Right atrium auricular region (tissue), 2 donors: ENCODE measurements around the gene BACH2. TPM values are rescaled to one million over a fixed set of nuclear protein-coding genes. Genes with fewer than 3 reads are reported as not detected.

Experiments used
- DNase-seq: peaks from one replicate; pipeline ENCODE4 v3.0.0-alpha.2; 2019; ENCODE audit warnings: low spot score
- H3K27ac ChIP-seq, 2 donors: fragments of 200-600 bp; sonication (generic); 1 replicate in 1 of 2; 2 replicates in 1 of 2; pipeline ENCODE4 v1.5.1; 2016 to 2019
- H3K27me3 ChIP-seq, 2 donors: fragments of 200-600 bp; sonication (generic); one replicate each; pipeline versions ENCODE4 v1.5.1 to v1.6.0; 2017 to 2019
- H3K36me3 ChIP-seq: fragments of 200-600 bp; sonication (generic); one replicate; pipeline ENCODE4 v1.5.1; 2016
- H3K4me1 ChIP-seq, 2 donors: fragments of 200-600 bp; sonication (generic); one replicate each; pipeline versions ENCODE4 v1.5.1 to v1.6.0; 2017 to 2019
- H3K4me3 ChIP-seq, 2 donors: fragments of 200-600 bp; sonication (generic); 1 replicate in 1 of 2; 2 replicates in 1 of 2; pipeline ENCODE4 v1.5.1; 2017 to 2019; ENCODE audit warnings: mild to moderate bottlenecking in 1 of 2, moderate library complexity in 1 of 2
- H3K9me3 ChIP-seq, 2 donors: fragments of 200-600 bp; sonication (generic); one replicate each; pipeline ENCODE4 v1.5.1; 2019
- CTCF ChIP-seq, 2 donors: fragments of 200-600 bp; sonication (generic); IDR thresholded peaks; one replicate each; pipeline ENCODE4 v1.5.1; 2019; ENCODE audit warnings: antibody characterized with exemption in 2 of 2
- total RNA-seq, 2 donors: library from RNA; depleted of rRNA; stranded (reverse); fragments of >200 nt; gene quantifications; one replicate each; pipeline ENCODE4 v1.1.0, GENCODE V29; 2016

The BACH2 gene
- total RNA-seq, 2 donors from 2014 or later, result 0.82 to 2.2 TPM

- TF ChIP-seq CTCF (IDR thresholded peaks at IDR 0.05), result no peak
- Histone ChIP-seq H3K4me3 (no peak overlapping the region), H3K27ac (no peak overlapping the region), H3K4me1 (no peaks in the 10 kb centered on the region), H3K9me3 (no peaks in the 10 kb centered on the region), H3K36me3 (no peaks in the 10 kb centered on the region), H3K27me3 (no peaks in the 10 kb centered on the region)
- no peak for DNase-seq
Observed at GRCh38 chr6:90074161-90074850, 222.3 kb downstream of the BACH2 start.

GRCh38 chr6:90072935-90073464, 223.6 kb downstream of the BACH2 start:
- H3K4me3 ChIP-seq, result no peak overlapping the region
- H3K27ac ChIP-seq, result no peak overlapping the region
- no peaks in the 10 kb centered on the region for H3K36me3 ChIP-seq
- H3K4me1 ChIP-seq, result no peaks in the 10 kb centered on the region
- no peaks in the 10 kb centered on the region for H3K27me3 ChIP-seq
- no peak for DNase-seq
- TF ChIP-seq CTCF (IDR thresholded peaks at IDR 0.05), result no peak
- H3K9me3 ChIP-seq, result no peaks in the 10 kb centered on the region

- no peak overlapping the region for H3K27ac ChIP-seq
- no peak for DNase-seq
- no peaks in the 10 kb centered on the region for H3K27me3 ChIP-seq
- TF ChIP-seq CTCF (IDR thresholded peaks at IDR 0.05), result no peak
- H3K36me3 ChIP-seq, result no peaks in the 10 kb centered on the region
- H3K4me1 ChIP-seq, result no peaks in the 10 kb centered on the region
- no peak overlapping the region for H3K4me3 ChIP-seq
- H3K9me3 ChIP-seq, result no peaks in the 10 kb centered on the region
Observed at GRCh38 chr6:90072501-90072900, 224.1 kb downstream of the BACH2 start.

GRCh38 chr6:90068703-90069523, 227.7 kb downstream of the BACH2 start:
- DNase-seq, result no peak
- no peak overlapping the region for H3K27ac ChIP-seq
- no peak for TF ChIP-seq CTCF (IDR thresholded peaks at IDR 0.05)
- no peak overlapping the region for H3K4me3 ChIP-seq
- H3K27me3 ChIP-seq, result no peaks in the 10 kb centered on the region
- no peaks in the 10 kb centered on the region for H3K9me3 ChIP-seq
- H3K4me1 ChIP-seq, result no peaks in the 10 kb centered on the region
- H3K36me3 ChIP-seq, result no peaks in the 10 kb centered on the region

GRCh38 chr6:90068264-90068663, 228.4 kb downstream of the BACH2 start:
- no peaks in the 10 kb centered on the region for H3K9me3 ChIP-seq
- no peak for DNase-seq
- no peak overlapping the region for H3K27ac ChIP-seq
- no peak overlapping the region for H3K4me3 ChIP-seq
- no peaks in the 10 kb centered on the region for H3K27me3 ChIP-seq
- TF ChIP-seq CTCF (IDR thresholded peaks at IDR 0.05), result no peak
- H3K36me3 ChIP-seq, result no peaks in the 10 kb centered on the region
- no peaks in the 10 kb centered on the region for H3K4me1 ChIP-seq
